Fibroblast of lung (primary cell): Measurements from ENCODE around the gene MLIP.

Experiments
- EZH2 ChIP-seq: IDR thresholded peaks from 2 replicates; pipeline ENCODE4 v1.5.1; 2012; ENCODE audit warnings: low read length, control low read depth, mild to moderate bottlenecking; ENCODE audit errors: missing control alignments
- TF ChIP-seq, protein P1 (sequence below), 2 donors: IDR thresholded peaks in 1 of 2; conservative IDR thresholded peaks in 1 of 2; 1 replicate in 1 of 2; 2 replicates in 1 of 2; pipeline ENCODE4 v1.5.1; 2011 to 2012; ENCODE audit warnings: low read length in 2 of 2, control low read depth in 1 of 2, inconsistent platforms in 1 of 2, low read depth in 1 of 2, mild to moderate bottlenecking in 1 of 2

- TF ChIP-seq, protein P1, sequence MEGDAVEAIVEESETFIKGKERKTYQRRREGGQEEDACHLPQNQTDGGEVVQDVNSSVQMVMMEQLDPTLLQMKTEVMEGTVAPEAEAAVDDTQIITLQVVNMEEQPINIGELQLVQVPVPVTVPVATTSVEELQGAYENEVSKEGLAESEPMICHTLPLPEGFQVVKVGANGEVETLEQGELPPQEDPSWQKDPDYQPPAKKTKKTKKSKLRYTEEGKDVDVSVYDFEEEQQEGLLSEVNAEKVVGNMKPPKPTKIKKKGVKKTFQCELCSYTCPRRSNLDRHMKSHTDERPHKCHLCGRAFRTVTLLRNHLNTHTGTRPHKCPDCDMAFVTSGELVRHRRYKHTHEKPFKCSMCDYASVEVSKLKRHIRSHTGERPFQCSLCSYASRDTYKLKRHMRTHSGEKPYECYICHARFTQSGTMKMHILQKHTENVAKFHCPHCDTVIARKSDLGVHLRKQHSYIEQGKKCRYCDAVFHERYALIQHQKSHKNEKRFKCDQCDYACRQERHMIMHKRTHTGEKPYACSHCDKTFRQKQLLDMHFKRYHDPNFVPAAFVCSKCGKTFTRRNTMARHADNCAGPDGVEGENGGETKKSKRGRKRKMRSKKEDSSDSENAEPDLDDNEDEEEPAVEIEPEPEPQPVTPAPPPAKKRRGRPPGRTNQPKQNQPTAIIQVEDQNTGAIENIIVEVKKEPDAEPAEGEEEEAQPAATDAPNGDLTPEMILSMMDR (conservative IDR thresholded peaks at IDR 0.05 in 1 of 2, IDR thresholded peaks at IDR 0.05 in 1 of 2; ENCODE audit: low read depth in 1 of 2, low read length in 2 of 2), result no peak
- no peak for TF ChIP-seq EZH2
Measured at GRCh38 chr6:54157405-54157804, 46.2 kb downstream of the MLIP start.
